Measurements from ENCODE around the gene FETUB. TPM values are rescaled to one million over a fixed set of nuclear protein-coding genes. Genes with fewer than 3 reads are reported as not detected.

The FETUB gene
- total RNA-seq, 1 donor from 2014 or later: not detected

DNA sequence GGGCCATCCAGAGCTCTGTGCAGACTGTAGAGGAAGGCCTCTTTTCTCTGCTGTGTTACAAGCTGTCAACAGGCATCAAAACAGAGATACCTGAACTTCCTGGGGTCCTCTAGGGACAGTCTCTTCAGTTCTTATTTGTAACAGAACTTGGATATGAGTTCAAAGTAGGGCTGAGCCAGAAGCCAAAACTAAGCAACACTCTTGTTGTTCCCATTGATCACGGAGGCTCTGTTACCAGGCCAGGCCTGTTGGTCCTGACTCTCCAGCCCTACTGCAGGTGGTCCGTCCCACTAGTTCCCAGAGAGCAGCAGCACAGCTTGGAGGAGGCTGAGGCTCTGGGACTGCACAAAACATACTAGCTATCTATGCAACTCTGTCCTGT, 40.4 kb upstream of the FETUB start:
- Histone ChIP-seq H3K36me3 (no peaks in the 10 kb centered on the region), H2AFZ (replicated peaks) (no peak overlapping the region), H3K27me3 (peaks cover 3% of the 10 kb centered on the region), H3K4me2 (no peak overlapping the region), H3K27ac (no peak overlapping the region), H3K9ac (no peak overlapping the region), H3K9me3 (ENCODE audit: low read depth) (no peaks in the 10 kb centered on the region), H3K4me1 (no peaks in the 10 kb centered on the region), H3K79me2 (ENCODE audit: low read depth) (no peaks in the 10 kb centered on the region), H4K20me1 (ENCODE audit: low read depth) (no peaks in the 10 kb centered on the region), H3F3A (ENCODE audit: low read depth) (no peaks in the 10 kb centered on the region), H3K4me3 (no peak overlapping the region)
- Mint-ChIP-seq H3K9me3 (no peaks in the 10 kb centered on the region), H3K36me3 (no peaks in the 10 kb centered on the region), H3K4me3 (no peak overlapping the region), H3K27me3 (ENCODE audit: insufficient read depth, low read depth) (peaks cover 2% of the 10 kb centered on the region), H3K27ac (no peak overlapping the region), H3K4me1 (peaks cover 5% of the 10 kb centered on the region)
- no peak for TF ChIP-seq EZH2 (IDR thresholded peaks at IDR 0.05)
- no peak for DNase-seq (ENCODE audit: low spot score)

DNA sequence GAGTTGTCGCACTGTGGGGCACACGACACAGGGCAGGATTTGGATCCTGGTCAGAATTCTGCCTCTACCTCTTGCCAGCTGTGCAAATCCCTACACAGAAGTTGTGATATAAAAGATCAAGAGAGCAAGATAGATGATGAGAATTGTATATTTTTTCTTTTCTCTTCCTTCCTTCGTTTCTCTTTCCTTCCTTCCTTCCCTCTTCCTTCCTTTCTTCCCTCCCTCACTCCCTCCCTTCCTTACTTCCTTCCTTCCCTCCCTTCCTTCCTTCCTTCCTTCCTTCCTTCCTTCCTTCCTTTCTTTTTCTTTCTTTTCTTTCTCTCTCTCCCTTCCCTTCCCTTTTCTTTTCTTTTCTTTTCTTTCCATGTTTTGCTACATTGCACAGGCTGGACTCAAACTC, 39.3 kb upstream of the FETUB start:
- no peaks in the 10 kb centered on the region for H3K36me3 ChIP-seq
- peaks cover 3% of the 10 kb centered on the region for H3K27me3 ChIP-seq
- Mint-ChIP-seq H3K27ac (no peak overlapping the region), H3K4me1 (peaks cover 5% of the 10 kb centered on the region), H3K27me3 (ENCODE audit: insufficient read depth, low read depth) (peaks cover 2% of the 10 kb centered on the region), H3K4me3 (no peak overlapping the region), H3K9me3 (no peaks in the 10 kb centered on the region), H3K36me3 (no peaks in the 10 kb centered on the region)
- H3K4me1 ChIP-seq: no peaks in the 10 kb centered on the region
- no peaks in the 10 kb centered on the region for H4K20me1 ChIP-seq (ENCODE audit: low read depth)
- no peak overlapping the region for H3K9ac ChIP-seq
- no peaks in the 10 kb centered on the region for H3K79me2 ChIP-seq (ENCODE audit: low read depth)
- H3K4me3 ChIP-seq: no peak overlapping the region
- TF ChIP-seq EZH2 (IDR thresholded peaks at IDR 0.05): no peak
- TF ChIP-seq, protein P1, sequence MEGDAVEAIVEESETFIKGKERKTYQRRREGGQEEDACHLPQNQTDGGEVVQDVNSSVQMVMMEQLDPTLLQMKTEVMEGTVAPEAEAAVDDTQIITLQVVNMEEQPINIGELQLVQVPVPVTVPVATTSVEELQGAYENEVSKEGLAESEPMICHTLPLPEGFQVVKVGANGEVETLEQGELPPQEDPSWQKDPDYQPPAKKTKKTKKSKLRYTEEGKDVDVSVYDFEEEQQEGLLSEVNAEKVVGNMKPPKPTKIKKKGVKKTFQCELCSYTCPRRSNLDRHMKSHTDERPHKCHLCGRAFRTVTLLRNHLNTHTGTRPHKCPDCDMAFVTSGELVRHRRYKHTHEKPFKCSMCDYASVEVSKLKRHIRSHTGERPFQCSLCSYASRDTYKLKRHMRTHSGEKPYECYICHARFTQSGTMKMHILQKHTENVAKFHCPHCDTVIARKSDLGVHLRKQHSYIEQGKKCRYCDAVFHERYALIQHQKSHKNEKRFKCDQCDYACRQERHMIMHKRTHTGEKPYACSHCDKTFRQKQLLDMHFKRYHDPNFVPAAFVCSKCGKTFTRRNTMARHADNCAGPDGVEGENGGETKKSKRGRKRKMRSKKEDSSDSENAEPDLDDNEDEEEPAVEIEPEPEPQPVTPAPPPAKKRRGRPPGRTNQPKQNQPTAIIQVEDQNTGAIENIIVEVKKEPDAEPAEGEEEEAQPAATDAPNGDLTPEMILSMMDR (IDR thresholded peaks at IDR 0.05): no peak
- no peak for TF ChIP-seq EZH2phosphoT487 (IDR thresholded peaks at IDR 0.05)
- H3K4me2 ChIP-seq: no peak overlapping the region
- H3K9me3 ChIP-seq (ENCODE audit: low read depth): no peaks in the 10 kb centered on the region
- DNase-seq (ENCODE audit: low spot score): no peak
- H3F3A ChIP-seq (ENCODE audit: low read depth): no peaks in the 10 kb centered on the region
- no peak overlapping the region for H3K27ac ChIP-seq
- H2AFZ ChIP-seq (replicated peaks): no peak overlapping the region

DNA sequence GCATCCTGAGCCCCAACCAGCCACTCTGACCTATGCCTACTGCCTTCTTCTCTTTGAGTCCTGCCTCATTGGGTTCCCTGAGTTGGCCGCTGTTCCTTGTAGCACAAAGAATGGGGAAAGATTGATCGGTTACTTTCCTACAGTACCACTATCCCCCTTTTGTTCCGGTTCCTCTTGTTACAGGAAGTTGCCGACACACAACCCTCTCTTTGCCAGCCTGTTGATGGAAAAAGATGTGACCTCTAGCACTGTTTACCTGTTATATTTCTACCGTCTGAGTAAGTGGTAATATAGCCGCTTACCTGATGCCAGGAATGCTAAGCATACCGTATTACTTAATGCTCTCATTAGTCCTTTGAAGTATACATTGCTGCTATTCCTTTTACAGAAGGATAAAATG, 37.0 kb upstream of the FETUB start:
- H3K4me3 Mint-ChIP-seq: no peak overlapping the region
- H3K9me3 Mint-ChIP-seq: no peaks in the 10 kb centered on the region
- no peak overlapping the region for H3K4me2 ChIP-seq
- no peak overlapping the region for H3K4me3 ChIP-seq
- no peaks in the 10 kb centered on the region for H4K20me1 ChIP-seq (ENCODE audit: low read depth)
- DNase-seq (ENCODE audit: low spot score): no peak
- H3K79me2 ChIP-seq (ENCODE audit: low read depth): no peaks in the 10 kb centered on the region
- no peak overlapping the region for H3K9ac ChIP-seq
- H3K27ac ChIP-seq: no peak overlapping the region
- peak overlapping the region; percentile 1 for H3K27ac Mint-ChIP-seq
- H3K9me3 ChIP-seq (ENCODE audit: low read depth): no peaks in the 10 kb centered on the region
- H3K4me1 Mint-ChIP-seq: no peaks in the 10 kb centered on the region
- H3K27me3 ChIP-seq: no peaks in the 10 kb centered on the region
- H3K27me3 Mint-ChIP-seq (ENCODE audit: insufficient read depth, low read depth): peaks cover 4% of the 10 kb centered on the region
- H2AFZ ChIP-seq (replicated peaks): peak overlapping the region; percentile 50
- no peaks in the 10 kb centered on the region for H3K36me3 ChIP-seq
- no peaks in the 10 kb centered on the region for H3K36me3 Mint-ChIP-seq
- H3F3A ChIP-seq (ENCODE audit: low read depth): no peaks in the 10 kb centered on the region
- no peaks in the 10 kb centered on the region for H3K4me1 ChIP-seq
- TF ChIP-seq EZH2 (IDR thresholded peaks at IDR 0.05): no peak
- TF ChIP-seq, protein P1 (IDR thresholded peaks at IDR 0.05): no peak
- no peak for TF ChIP-seq EZH2phosphoT487 (IDR thresholded peaks at IDR 0.05)

DNA sequence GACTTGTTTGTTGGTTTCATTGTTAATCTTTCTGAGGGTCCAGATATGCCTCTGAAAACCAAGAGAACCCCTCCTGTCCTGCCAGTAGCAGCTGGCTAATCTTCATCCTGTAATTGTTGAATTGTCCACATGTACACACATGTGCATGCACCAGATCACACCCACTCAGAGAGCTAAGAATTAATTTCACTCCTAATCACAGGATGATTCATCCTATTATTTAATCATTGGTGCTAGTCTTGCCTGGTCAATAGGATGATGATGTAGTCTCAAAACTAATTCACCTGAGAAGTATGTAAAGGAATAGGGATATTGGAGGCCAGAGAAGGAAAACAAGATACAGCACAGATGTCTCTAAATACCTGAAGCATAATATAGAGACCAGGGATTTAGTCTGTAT, 35.1 kb upstream of the FETUB start:
- Mint-ChIP-seq H3K27me3 (ENCODE audit: insufficient read depth, low read depth) (peaks cover 4% of the 10 kb centered on the region), H3K4me3 (no peak overlapping the region), H3K36me3 (no peaks in the 10 kb centered on the region), H3K9me3 (no peaks in the 10 kb centered on the region), H3K27ac (no peak overlapping the region), H3K4me1 (no peaks in the 10 kb centered on the region)
- H2AFZ ChIP-seq (replicated peaks): no peak overlapping the region
- H3K79me2 ChIP-seq (ENCODE audit: low read depth): no peaks in the 10 kb centered on the region
- H3K4me3 ChIP-seq: no peak overlapping the region
- H3K9me3 ChIP-seq (ENCODE audit: low read depth): no peaks in the 10 kb centered on the region
- no peak overlapping the region for H3K9ac ChIP-seq
- no peak overlapping the region for H3K27ac ChIP-seq
- H3K27me3 ChIP-seq: no peaks in the 10 kb centered on the region
- no peaks in the 10 kb centered on the region for H3K36me3 ChIP-seq
- H3K4me1 ChIP-seq: no peaks in the 10 kb centered on the region
- no peak for DNase-seq (ENCODE audit: low spot score)
- TF ChIP-seq, protein P1 (IDR thresholded peaks at IDR 0.05): no peak
- TF ChIP-seq EZH2 (IDR thresholded peaks at IDR 0.05): no peak
- TF ChIP-seq EZH2phosphoT487 (IDR thresholded peaks at IDR 0.05): no peak
- no peaks in the 10 kb centered on the region for H3F3A ChIP-seq (ENCODE audit: low read depth)
- no peaks in the 10 kb centered on the region for H4K20me1 ChIP-seq (ENCODE audit: low read depth)
- H3K4me2 ChIP-seq: no peak overlapping the region

All from neural progenitor cell (in vitro differentiated cells).